Upper lobe of left lung (tissue), 4 donors: ENCODE results near the gene PDIA6.

Experiments used
- EP300 ChIP-seq, 4 donors: sonication (generic); formaldehyde crosslinking; IDR thresholded peaks; one replicate each; pipeline ENCODE4 v1.5.1; 2017; ENCODE audit warnings: antibody characterized with exemption in 4 of 4, control low read depth in 2 of 4
- POLR2A ChIP-seq, 4 donors: fragments of 450-650 bp; IDR thresholded peaks; one replicate each; pipeline ENCODE4 v1.5.1; 2016 to 2017; ENCODE audit warnings: antibody characterized with exemption in 4 of 4, mild to moderate bottlenecking in 2 of 4
- POLR2AphosphoS5 ChIP-seq, 2 donors: sonication (generic); formaldehyde crosslinking; IDR thresholded peaks; one replicate each; pipeline ENCODE4 v1.5.1; 2017; ENCODE audit warnings: antibody characterized with exemption in 2 of 2
- TF ChIP-seq, protein P1 (sequence below), 6 experiments: fragments of 450-650 bp in 4 of 6; fragments of 200-600 bp in 2 of 6; sonication (generic) in 2 of 6; IDR thresholded peaks; one replicate each; pipeline ENCODE4 v1.5.1; 2016 to 2019; ENCODE audit warnings: antibody characterized with exemption in 6 of 6

DNA sequence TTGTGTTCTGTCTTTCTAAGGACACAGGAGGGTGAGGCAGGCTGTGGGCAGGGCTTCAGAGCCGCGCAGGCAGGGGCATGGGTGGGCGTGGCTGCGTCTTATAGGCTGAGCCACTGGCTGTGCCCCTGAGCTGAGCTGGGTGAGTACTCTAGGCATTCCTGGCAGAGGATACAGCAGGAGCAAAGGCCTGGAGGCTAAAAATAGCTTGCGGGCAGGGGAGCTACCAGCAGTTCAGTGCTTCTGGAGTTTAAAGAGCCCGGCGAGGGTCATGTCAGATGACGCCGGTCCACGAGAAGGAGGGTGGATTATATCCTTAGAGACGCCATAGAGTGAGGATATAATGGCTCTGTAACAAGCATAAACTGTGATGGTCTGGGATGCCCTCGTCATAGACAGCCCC is 31.5 kb upstream of the PDIA6 start:
- no peak for TF ChIP-seq POLR2A (IDR thresholded peaks at IDR 0.05)
- TF ChIP-seq, protein P1, sequence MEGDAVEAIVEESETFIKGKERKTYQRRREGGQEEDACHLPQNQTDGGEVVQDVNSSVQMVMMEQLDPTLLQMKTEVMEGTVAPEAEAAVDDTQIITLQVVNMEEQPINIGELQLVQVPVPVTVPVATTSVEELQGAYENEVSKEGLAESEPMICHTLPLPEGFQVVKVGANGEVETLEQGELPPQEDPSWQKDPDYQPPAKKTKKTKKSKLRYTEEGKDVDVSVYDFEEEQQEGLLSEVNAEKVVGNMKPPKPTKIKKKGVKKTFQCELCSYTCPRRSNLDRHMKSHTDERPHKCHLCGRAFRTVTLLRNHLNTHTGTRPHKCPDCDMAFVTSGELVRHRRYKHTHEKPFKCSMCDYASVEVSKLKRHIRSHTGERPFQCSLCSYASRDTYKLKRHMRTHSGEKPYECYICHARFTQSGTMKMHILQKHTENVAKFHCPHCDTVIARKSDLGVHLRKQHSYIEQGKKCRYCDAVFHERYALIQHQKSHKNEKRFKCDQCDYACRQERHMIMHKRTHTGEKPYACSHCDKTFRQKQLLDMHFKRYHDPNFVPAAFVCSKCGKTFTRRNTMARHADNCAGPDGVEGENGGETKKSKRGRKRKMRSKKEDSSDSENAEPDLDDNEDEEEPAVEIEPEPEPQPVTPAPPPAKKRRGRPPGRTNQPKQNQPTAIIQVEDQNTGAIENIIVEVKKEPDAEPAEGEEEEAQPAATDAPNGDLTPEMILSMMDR (IDR thresholded peaks at IDR 0.05) = no peak
- TF ChIP-seq POLR2AphosphoS5 (IDR thresholded peaks at IDR 0.05) = no peak
- no peak for TF ChIP-seq EP300 (IDR thresholded peaks at IDR 0.05)
